GM19397 (cell line): Measurements from ENCODE around the gene DAPK1.

ENCODE experiments used
- ATAC-seq: cut with Tn5 transposase; IDR thresholded peaks from one replicate; pipeline ENCODE4 v1.9.1; 2021; ENCODE audit warnings: mild to moderate bottlenecking, moderate library complexity; ENCODE audit not compliant: unreplicated experiment

Gene DAPK1

GRCh38 chr9:87564791-87565241 lies 67.1 kb downstream of the DAPK1 start:
- ATAC-seq: no peak

- no peak for ATAC-seq
These were observed 69.3 kb downstream of the DAPK1 start for GRCh38 chr9:87567001-87567400.

- ATAC-seq: no peak
These were observed 69.9 kb downstream of the DAPK1 start for GRCh38 chr9:87567571-87567970.

- no peak for ATAC-seq
These were observed 70.3 kb downstream of the DAPK1 start for GRCh38 chr9:87567983-87568382.

GRCh38 chr9:87568401-87568800 lies 70.7 kb downstream of the DAPK1 start:
- no peak for ATAC-seq

GRCh38 chr9:87569008-87569509 lies 71.4 kb downstream of the DAPK1 start:
- ATAC-seq: no peak

GRCh38 chr9:87569518-87569917 lies 71.9 kb downstream of the DAPK1 start:
- ATAC-seq: no peak

- no peak for ATAC-seq
These were observed 72.6 kb downstream of the DAPK1 start for GRCh38 chr9:87570000-87570908.

GRCh38 chr9:87572719-87573118 lies 75.1 kb downstream of the DAPK1 start:
- ATAC-seq: no peak

- ATAC-seq: no peak
These were observed 76.2 kb downstream of the DAPK1 start for GRCh38 chr9:87573841-87574342.

- no peak for ATAC-seq
These were observed 80.1 kb downstream of the DAPK1 start for GRCh38 chr9:87577746-87578145.

GRCh38 chr9:87578625-87579024 lies 81.0 kb downstream of the DAPK1 start:
- ATAC-seq: no peak

- ATAC-seq: no peak
These were observed 82.3 kb downstream of the DAPK1 start for GRCh38 chr9:87579781-87580541.

- no peak for ATAC-seq
These were observed 83.3 kb downstream of the DAPK1 start for GRCh38 chr9:87580941-87581438.

GRCh38 chr9:87581513-87581912 lies 83.8 kb downstream of the DAPK1 start:
- no peak for ATAC-seq

GRCh38 chr9:87581949-87582637 lies 84.4 kb downstream of the DAPK1 start:
- no peak for ATAC-seq

- ATAC-seq: no peak
These were observed 86.7 kb downstream of the DAPK1 start for GRCh38 chr9:87584326-87584725.

GRCh38 chr9:87585123-87585855 lies 87.6 kb downstream of the DAPK1 start:
- ATAC-seq: no peak

- no peak for ATAC-seq
These were observed 89.2 kb downstream of the DAPK1 start for GRCh38 chr9:87586731-87587355.

- no peak for ATAC-seq
These were observed 89.7 kb downstream of the DAPK1 start for GRCh38 chr9:87587356-87587745.
